IMR-90 (cell line): ENCODE data around the gene GTF2A1. TPM values are rescaled to one million over a fixed set of nuclear protein-coding genes. Genes with fewer than 3 reads are reported as not detected.

Experiments used
- ATAC-seq: fragments of 200-7000 bp; cut with Tn5 transposase; 2 replicates; pipeline ENCODE4 v1.9.1; 2020; ENCODE audit warnings: low read depth, mild to moderate bottlenecking, moderate library complexity
- BruUV-seq: library from RNA; stranded (reverse); fragments of 400-500 nt; replicated peaks from 2 replicates; lab custom pipeline; 2021; lab: Mats Ljungman, UMichigan
- CTCF ChIA-PET: fragments of 300-600 bp; formaldehyde crosslinking; extraction: SDS; loops from one replicate; lab custom pipeline; 2021; ENCODE audit warnings: antibody characterized with exemption; lab: Yijun Ruan, JAX
- POLR2A ChIA-PET: fragments of 300-600 bp; sonication (Branson Sonifier 250); formaldehyde crosslinking; loops from one replicate; lab custom pipeline; 2022; ENCODE audit warnings: antibody characterized with exemption; ENCODE audit not compliant: unreplicated experiment; lab: Charles Lee
- DNase-seq: peaks from one replicate; pipeline ENCODE4 v3.0.0; 2013
- H2AFZ ChIP-seq: replicated peaks from 2 replicates; pipeline ENCODE3; 2013; ENCODE audit warnings: low read length, mild to moderate bottlenecking; ENCODE audit not compliant: poor library complexity
- H2AK5ac ChIP-seq: 2 replicates; pipeline ENCODE4 v1.6.1; 2013; ENCODE audit warnings: low read depth, low read length, inconsistent platforms
- H2AK9ac ChIP-seq: replicated peaks from 2 replicates; pipeline ENCODE3; 2013; ENCODE audit warnings: mild to moderate bottlenecking, low read depth, low read length, moderate library complexity; ENCODE audit not compliant: poor library complexity
- H2BK120ac ChIP-seq: 2 replicates; pipeline ENCODE4 v1.6.1; 2013; ENCODE audit warnings: low read depth, low read length, inconsistent platforms
- H2BK15ac ChIP-seq: 3 replicates; pipeline ENCODE4 v1.6.1; 2013; ENCODE audit warnings: low read depth, low read length, inconsistent platforms
- H2BK20ac ChIP-seq: 2 replicates; pipeline ENCODE4 v1.6.1; 2013; ENCODE audit warnings: low read depth, mild to moderate bottlenecking, inconsistent platforms, low read length, moderate library complexity
- H2BK5ac ChIP-seq: 2 replicates; pipeline ENCODE4 v1.6.1; 2013; ENCODE audit warnings: mild to moderate bottlenecking, low read depth, low read length, inconsistent platforms; ENCODE audit not compliant: poor library complexity, severe bottlenecking
- H3K14ac ChIP-seq: replicated peaks from 2 replicates; pipeline ENCODE4 v1.6.1; 2013; ENCODE audit warnings: low read depth, low read length, inconsistent platforms
- H3K18ac ChIP-seq: 2 replicates; pipeline ENCODE4 v1.6.1; 2013; ENCODE audit warnings: low read depth, low read length, control low read depth
- H3K23ac ChIP-seq: 2 replicates; pipeline ENCODE4 v1.6.1; 2013; ENCODE audit warnings: low read depth, low read length, inconsistent platforms
- H3K27ac ChIP-seq: 2 replicates; pipeline ENCODE4 v1.5.1; 2013; ENCODE audit warnings: mild to moderate bottlenecking, control low read depth, low read length; ENCODE audit not compliant: insufficient read depth
- H3K27me3 ChIP-seq: 2 replicates; pipeline ENCODE4 v1.6.1; 2013; ENCODE audit warnings: low read length; ENCODE audit not compliant: control insufficient read depth, insufficient read depth
- H3K36me3 ChIP-seq: 2 replicates; pipeline ENCODE4 v1.6.1; 2013; ENCODE audit warnings: low read length, mixed read lengths; ENCODE audit not compliant: control insufficient read depth, insufficient read depth
- H3K4ac ChIP-seq: 2 replicates; pipeline ENCODE4 v1.6.1; 2013; ENCODE audit warnings: low read depth, low read length, inconsistent platforms
- H3K4me1 ChIP-seq: 2 replicates; pipeline ENCODE4 v1.6.1; 2013; ENCODE audit warnings: low read length, mixed read lengths; ENCODE audit not compliant: control insufficient read depth, insufficient read depth
- H3K4me2 ChIP-seq: 2 replicates; pipeline ENCODE4 v1.6.1; 2013; ENCODE audit warnings: low read depth, mild to moderate bottlenecking, control low read depth, low read length, moderate library complexity
- H3K4me3 ChIP-seq: 2 replicates; pipeline ENCODE4 v1.5.1; 2013; ENCODE audit warnings: low read depth, mild to moderate bottlenecking, control low read depth, low read length, moderate library complexity; ENCODE audit not compliant: insufficient read depth
- H3K56ac ChIP-seq: 2 replicates; pipeline ENCODE4 v1.6.1; 2013; ENCODE audit warnings: low read length, inconsistent platforms; ENCODE audit not compliant: insufficient read depth; ENCODE audit errors: extremely low read depth
- H3K79me1 ChIP-seq, 2 experiments: 2 replicates each; pipeline ENCODE4 v1.6.1; 2013; ENCODE audit warnings: low read length in 2 of 2, inconsistent platforms in 1 of 2, low read depth in 1 of 2
- H3K9ac ChIP-seq: 2 replicates; pipeline ENCODE4 v1.6.1; 2013; ENCODE audit warnings: low read depth, low read length, control low read depth
- H3K9me1 ChIP-seq: 2 replicates; pipeline ENCODE4 v1.6.1; 2013; ENCODE audit warnings: low read length, inconsistent platforms; ENCODE audit not compliant: insufficient read depth
- H3K9me3 ChIP-seq: 2 replicates; pipeline ENCODE4 v1.6.1; 2013; ENCODE audit warnings: low read length; ENCODE audit not compliant: control insufficient read depth, insufficient read depth
- H4K20me1 ChIP-seq: 2 replicates; pipeline ENCODE4 v1.6.1; 2013; ENCODE audit warnings: low read length, inconsistent platforms; ENCODE audit not compliant: insufficient read depth
- H4K5ac ChIP-seq: 2 replicates; pipeline ENCODE4 v1.6.1; 2013; ENCODE audit warnings: mild to moderate bottlenecking, low read depth, low read length, control low read depth
- H4K8ac ChIP-seq, 2 experiments: 2 replicates each; pipeline ENCODE4 v1.6.1; 2013; ENCODE audit warnings: low read depth in 2 of 2, low read length in 2 of 2, control low read depth in 1 of 2, inconsistent platforms in 1 of 2
- H4K91ac ChIP-seq: 2 replicates; pipeline ENCODE4 v1.6.1; 2013; ENCODE audit warnings: low read depth, low read length, inconsistent platforms; ENCODE audit not compliant: insufficient read depth
- BHLHE40 ChIP-seq: fragments of 150-350 bp; IDR thresholded peaks from 2 replicates; pipeline ENCODE4 v1.6.1; 2016; ENCODE audit warnings: mild to moderate bottlenecking, low read depth, low read length
- CEBPB ChIP-seq: IDR thresholded peaks from 2 replicates; pipeline ENCODE4 v1.6.1; 2012; ENCODE audit warnings: low read depth, low read length, improper control_type of control experiment
- CHD1 ChIP-seq: IDR thresholded peaks from 2 replicates; pipeline ENCODE4 v1.6.1; 2012; ENCODE audit warnings: low read depth, low read length, improper control_type of control experiment
- ELK1 ChIP-seq: fragments of 150-350 bp; IDR thresholded peaks from 2 replicates; pipeline ENCODE4 v1.6.1; 2016; ENCODE audit warnings: low read depth, mild to moderate bottlenecking, low read length, moderate library complexity, borderline replicate concordance
- FOS ChIP-seq: fragments of 150-350 bp; IDR thresholded peaks from 2 replicates; pipeline ENCODE4 v1.6.1; 2016; ENCODE audit warnings: low read depth, low read length
- MAFK ChIP-seq: IDR thresholded peaks from 2 replicates; pipeline ENCODE4 v1.6.1; 2012; ENCODE audit warnings: low read depth, low read length, improper control_type of control experiment
- MAZ ChIP-seq: IDR thresholded peaks from 2 replicates; pipeline ENCODE4 v1.6.1; 2012; ENCODE audit warnings: low read depth, mild to moderate bottlenecking, low read length, improper control_type of control experiment, moderate library complexity, borderline replicate concordance
- MXI1 ChIP-seq: IDR thresholded peaks from 2 replicates; pipeline ENCODE4 v1.6.1; 2012; ENCODE audit warnings: low read depth, mild to moderate bottlenecking, low read length, moderate library complexity, borderline replicate concordance
- NFE2L2 ChIP-seq: fragments of 150-350 bp; IDR thresholded peaks from 2 replicates; pipeline ENCODE4 v1.6.1; 2016; ENCODE audit warnings: low read depth, mild to moderate bottlenecking, low read length
- POLR2A ChIP-seq: IDR thresholded peaks from 2 replicates; pipeline ENCODE4 v1.6.1; 2012; ENCODE audit warnings: mild to moderate bottlenecking, low read depth, low read length
- RAD21 ChIP-seq: IDR thresholded peaks from 2 replicates; pipeline ENCODE4 v1.6.1; 2012; ENCODE audit warnings: low read length, improper control_type of control experiment
- RCOR1 ChIP-seq: IDR thresholded peaks from 2 replicates; pipeline ENCODE4 v1.6.1; 2012; ENCODE audit warnings: mild to moderate bottlenecking, low read length, improper control_type of control experiment; ENCODE audit not compliant: insufficient replicate concordance
- RFX5 ChIP-seq: IDR thresholded peaks from 2 replicates; pipeline ENCODE4 v1.8.0; 2012; ENCODE audit warnings: low read depth, mild to moderate bottlenecking, low read length, moderate library complexity
- SMC3 ChIP-seq: fragments of 150-350 bp; IDR thresholded peaks from 2 replicates; pipeline ENCODE4 v1.6.1; 2016; ENCODE audit warnings: low read depth, mild to moderate bottlenecking, antibody characterized with exemption, low read length, moderate library complexity
- USF2 ChIP-seq: fragments of 150-350 bp; IDR thresholded peaks from 2 replicates; pipeline ENCODE4 v1.6.1; 2017; ENCODE audit warnings: mild to moderate bottlenecking, antibody characterized with exemption, low read length, low read depth
- WGBS, 2 experiments: methylation state at CpG; one replicate each; pipeline versions ENCODE4 v1.1.5 to v1.1.7; 2013; ENCODE audit warnings: missing lambda C conversion rate in 2 of 2; ENCODE audit not compliant: insufficient read length in 1 of 2; ENCODE audit errors: extremely low coverage in 2 of 2; 5-methylcytosine and 5-hydroxymethylcytosine counted together
- dilution Hi-C: fragments of 300-500 bp; cut with HindIII; formaldehyde crosslinking; loops from one replicate; pipeline ENCODE4 v1.14.3; 2018; ENCODE audit warnings: low sequenced_read_pairs; ENCODE audit not compliant: unreplicated experiment
- in situ Hi-C: fragments of 300-500 bp; cut with MboI; formaldehyde crosslinking; loops from 3 replicates; pipeline ENCODE4 v1.14.3; 2019; ENCODE audit warnings: low sequenced_read_pairs, inconsistent platforms, mixed read lengths
- intact Hi-C: fragments of 100-400 bp; cut with micrococcal nuclease; formaldehyde crosslinking; loops from 2 replicates; pipeline ENCODE4 v1.10.0; 2022
- polyA plus RNA-seq, 3 experiments: library from polyadenylated mRNA; depleted of rRNA; stranded (reverse); fragments of >200 nt; gene quantifications; 2 replicates each; pipeline ENCODE4 v1.2.3, GENCODE V29; 2012; ENCODE audit warnings: low replicate concordance in 1 of 3
- total RNA-seq: library from RNA; depleted of rRNA; stranded (reverse); fragments of >200 nt; gene quantifications from 2 replicates; pipeline ENCODE4 v1.2.3, GENCODE V29; 2012
- TF ChIP-seq, protein P1 (sequence below): conservative IDR thresholded peaks from 2 replicates; pipeline ENCODE4 v1.5.1; 2012; ENCODE audit warnings: mild to moderate bottlenecking, low read depth, low read length, improper control_type of control experiment

The GTF2A1 gene
- total and polyA plus RNA-seq, 2 of the 4 experiments (the other 2 are of a cell fraction), result 16.0 to 60.4 TPM

- BruUV-seq, result no TSS peak
- Histone ChIP-seq H2AK9ac (no peak overlapping the region), H3K9ac (no peak overlapping the region), H2AFZ (no peak overlapping the region), H3K79me1 (peaks cover 35 to 60% of the 10 kb centered on the region in 2 experiments), H4K8ac (no peak overlapping the region), H4K5ac (no peak overlapping the region), H3K14ac (no peak overlapping the region), H4K91ac (no peak overlapping the region), H3K4me2 (no peak overlapping the region), H3K18ac (no peak overlapping the region), H3K4me1 (peaks cover 2% of the 10 kb centered on the region; the same call in 1 of the 2 replicates), H4K20me1 (peaks cover 3% of the 10 kb centered on the region; the same call in 1 of the 2 replicates), H2AK5ac (no peak overlapping the region), H3K4me3 (no peak overlapping the region), H3K9me3 (no peaks in the 10 kb centered on the region), H3K36me3 (peaks cover 20% of the 10 kb centered on the region), H3K27ac (no peak overlapping the region), H2BK15ac (no peak overlapping the region), H3K4ac (no peak overlapping the region), H2BK120ac (no peak overlapping the region), H3K23ac (no peak overlapping the region), H3K27me3 (no peaks in the 10 kb centered on the region), H2BK20ac (no peak overlapping the region), H3K56ac (no peak overlapping the region), H3K9me1 (no peaks in the 10 kb centered on the region), H2BK5ac (no peak overlapping the region)
- WGBS, 2 experiments, result 100% methylated on average over 3 of the region's 8 CpGs; no CpG with 5 or more reads in 1 of the 2 experiments
- TF ChIP-seq RFX5 (no peak), CEBPB (no peak), FOS (no peak), RCOR1 (no peak), POLR2A (no peak), RAD21 (no peak), MXI1 (no peak), NFE2L2 (no peak), ELK1 (no peak), MAZ (no peak), USF2 (no peak), MAFK (no peak), BHLHE40 (no peak), SMC3 (no peak), CHD1 (no peak)
- TF ChIP-seq, protein P1, sequence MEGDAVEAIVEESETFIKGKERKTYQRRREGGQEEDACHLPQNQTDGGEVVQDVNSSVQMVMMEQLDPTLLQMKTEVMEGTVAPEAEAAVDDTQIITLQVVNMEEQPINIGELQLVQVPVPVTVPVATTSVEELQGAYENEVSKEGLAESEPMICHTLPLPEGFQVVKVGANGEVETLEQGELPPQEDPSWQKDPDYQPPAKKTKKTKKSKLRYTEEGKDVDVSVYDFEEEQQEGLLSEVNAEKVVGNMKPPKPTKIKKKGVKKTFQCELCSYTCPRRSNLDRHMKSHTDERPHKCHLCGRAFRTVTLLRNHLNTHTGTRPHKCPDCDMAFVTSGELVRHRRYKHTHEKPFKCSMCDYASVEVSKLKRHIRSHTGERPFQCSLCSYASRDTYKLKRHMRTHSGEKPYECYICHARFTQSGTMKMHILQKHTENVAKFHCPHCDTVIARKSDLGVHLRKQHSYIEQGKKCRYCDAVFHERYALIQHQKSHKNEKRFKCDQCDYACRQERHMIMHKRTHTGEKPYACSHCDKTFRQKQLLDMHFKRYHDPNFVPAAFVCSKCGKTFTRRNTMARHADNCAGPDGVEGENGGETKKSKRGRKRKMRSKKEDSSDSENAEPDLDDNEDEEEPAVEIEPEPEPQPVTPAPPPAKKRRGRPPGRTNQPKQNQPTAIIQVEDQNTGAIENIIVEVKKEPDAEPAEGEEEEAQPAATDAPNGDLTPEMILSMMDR, result no peak
- DNase-seq (no peak), ATAC-seq (no peak)
- ChIA-PET POLR2A (no interaction called here), CTCF (no interaction called here)
- in situ Hi-C loops (no loop called here), dilution Hi-C loops (no loop called here), intact Hi-C loops (no loop called here)
Observed at GRCh38 chr14:81208489-81208888, 12.3 kb downstream of the GTF2A1 start.
